Superior temporal gyrus (tissue), 1 donor: Measurements from ENCODE around the gene COG1.
"Not testable (repeated sequence)": the region's sequence is repeated elsewhere in the genome, so short reads cannot be mapped to it uniquely, and the experiment has no call there.

ENCODE experiments used
- DNase-seq: peaks from one replicate; pipeline ENCODE4 v3.0.0-alpha.2; 2016; ENCODE audit errors: extremely low spot score

The COG1 gene

GRCh38 chr17:73192894-73193701 lies at the start of gene COG1:
Gene COG1, plus strand, starts transcription at chr17:73193055. Its CDS starts 15 bp downstream, at chr17:73193070.
- peak; percentile 81 for DNase-seq

GRCh38 chr17:73144209-73144608 lies 48.6 kb upstream of the COG1 start:
- not testable (repeated sequence) for DNase-seq

GRCh38 chr17:73145641-73146040 lies 47.2 kb upstream of the COG1 start:
- DNase-seq: no peak

GRCh38 chr17:73147791-73148190 lies 45.1 kb upstream of the COG1 start:
- DNase-seq: not testable (repeated sequence)

GRCh38 chr17:73148540-73149334 lies 44.1 kb upstream of the COG1 start:
- no peak for DNase-seq

- DNase-seq: not testable (repeated sequence)
Measured at GRCh38 chr17:73150622-73151300, 42.1 kb upstream of the COG1 start.

GRCh38 chr17:73151916-73152632 lies 40.8 kb upstream of the COG1 start:
- DNase-seq: no peak

GRCh38 chr17:73155410-73156165 lies 37.3 kb upstream of the COG1 start:
- no peak for DNase-seq

GRCh38 chr17:73156166-73156840 lies 36.6 kb upstream of the COG1 start:
- DNase-seq: peak; percentile 81

- DNase-seq: no peak
Measured at GRCh38 chr17:73156887-73157520, 35.9 kb upstream of the COG1 start.

GRCh38 chr17:73157521-73157890 lies 35.3 kb upstream of the COG1 start:
- no peak for DNase-seq

GRCh38 chr17:73158133-73158532 lies 34.7 kb upstream of the COG1 start:
- DNase-seq: no peak

GRCh38 chr17:73160980-73161630 lies 31.8 kb upstream of the COG1 start:
- no peak for DNase-seq

GRCh38 chr17:73163043-73163442 lies 29.8 kb upstream of the COG1 start:
- no peak for DNase-seq

GRCh38 chr17:73165616-73166404 lies 27.0 kb upstream of the COG1 start:
- no peak for DNase-seq

- DNase-seq: no peak
Measured at GRCh38 chr17:73166731-73167581, 25.9 kb upstream of the COG1 start.

GRCh38 chr17:73168667-73169066 lies 24.2 kb upstream of the COG1 start:
- no peak for DNase-seq

- no peak for DNase-seq
Measured at GRCh38 chr17:73170324-73170723, 22.5 kb upstream of the COG1 start.
